Peyer's patch (tissue), 4 donors: ENCODE results near the gene SYT9. TPM values are rescaled to one million over a fixed set of nuclear protein-coding genes. Genes with fewer than 3 reads are reported as not detected.

ENCODE experiments used
- DNase-seq, 3 donors: peaks; one replicate each; pipeline ENCODE4 v3.0.0-alpha.2; 2017 to 2019
- H3K27ac ChIP-seq, 4 donors: fragments of 200-600 bp; sonication (generic); one replicate each; pipeline ENCODE4 v1.5.1; 2016 to 2019
- H3K27me3 ChIP-seq, 2 donors: fragments of 200-600 bp; sonication (generic); one replicate each; pipeline ENCODE4 v1.5.1; 2019
- H3K36me3 ChIP-seq, 3 donors: fragments of 200-600 bp; sonication (generic); one replicate each; pipeline ENCODE4 v1.5.1; 2016 to 2019
- H3K4me1 ChIP-seq, 4 donors: fragments of 200-600 bp; sonication (generic); one replicate each; pipeline ENCODE4 v1.5.1; 2016 to 2019
- H3K4me3 ChIP-seq, 4 donors: fragments of 200-600 bp; sonication (generic); 1 replicate in 3 of 4; 2 replicates in 1 of 4; pipeline ENCODE4 v1.5.1; 2016 to 2019; ENCODE audit warnings: mild to moderate bottlenecking in 1 of 4
- H3K9me3 ChIP-seq, 4 donors: fragments of 200-600 bp; sonication (generic); one replicate each; pipeline ENCODE4 v1.5.1; 2016 to 2019; ENCODE audit warnings: mild to moderate bottlenecking in 1 of 4
- CTCF ChIP-seq, 6 experiments: fragments of 450-650 bp in 4 of 6; fragments of 200-600 bp in 2 of 6; sonication (generic) in 1 of 6; IDR thresholded peaks; one replicate each; pipeline ENCODE4 v1.5.1; 2017 to 2019; ENCODE audit warnings: antibody characterized with exemption in 6 of 6, mild to moderate bottlenecking in 3 of 6, moderate library complexity in 1 of 6
- POLR2A ChIP-seq, 2 donors: fragments of 450-650 bp; IDR thresholded peaks; one replicate each; pipeline ENCODE4 v1.5.1; 2017; ENCODE audit warnings: antibody characterized with exemption in 2 of 2, mild to moderate bottlenecking in 2 of 2, moderate library complexity in 2 of 2
- total RNA-seq, 4 donors: library from RNA; depleted of rRNA; stranded (reverse); fragments of >200 nt; gene quantifications; one replicate each; pipeline ENCODE4 v1.1.0, GENCODE V29; 2016

The SYT9 gene
- total RNA-seq, 4 donors from 2014 or later: not detected

GRCh38 chr11:7275133-7275532 lies 23.4 kb downstream of the SYT9 start:
- TF ChIP-seq POLR2A (IDR thresholded peaks at IDR 0.05): no peak
- no peak for DNase-seq
- Histone ChIP-seq H3K9me3 (no peaks in the 10 kb centered on the region), H3K27ac (no peak overlapping the region), H3K27me3 (no peaks in the 10 kb centered on the region), H3K4me1 (no peaks in the 10 kb centered on the region), H3K36me3 (no peaks in the 10 kb centered on the region), H3K4me3 (no peak overlapping the region)

GRCh38 chr11:7278314-7278917 lies 26.7 kb downstream of the SYT9 start:
- Histone ChIP-seq H3K9me3 (no peaks in the 10 kb centered on the region), H3K4me1 (no peaks in the 10 kb centered on the region)
- DNase-seq: no peak

GRCh38 chr11:7279676-7280075 lies 28.0 kb downstream of the SYT9 start:
- TF ChIP-seq POLR2A (IDR thresholded peaks at IDR 0.05) (no peak), CTCF (IDR thresholded peaks at IDR 0.05) (no peak)
- H3K4me1 ChIP-seq: no peaks in the 10 kb centered on the region
- H3K27ac ChIP-seq: no peak overlapping the region
- H3K36me3 ChIP-seq: no peaks in the 10 kb centered on the region
- no peak overlapping the region for H3K4me3 ChIP-seq
- no peaks in the 10 kb centered on the region for H3K9me3 ChIP-seq
- H3K27me3 ChIP-seq: no peaks in the 10 kb centered on the region
- no peak for DNase-seq

More at GRCh38 chr11:7278314-7278917, 26.7 kb downstream of the SYT9 start:
- peak in 4 of 6 experiments; percentile 41 to 55 (median 50) for TF ChIP-seq CTCF (IDR thresholded peaks at IDR 0.05)
- TF ChIP-seq POLR2A (IDR thresholded peaks at IDR 0.05): no peak
- Histone ChIP-seq H3K36me3 (no peaks in the 10 kb centered on the region), H3K27ac (no peak overlapping the region), H3K27me3 (no peaks in the 10 kb centered on the region), H3K4me3 (no peak overlapping the region)

- peaks cover 0 to 6% (median 2%) of the 10 kb centered on the region in 4 donors for H3K9me3 ChIP-seq
- H3K4me3 ChIP-seq: no peak overlapping the region
- TF ChIP-seq POLR2A (IDR thresholded peaks at IDR 0.05): no peak
- no peak for TF ChIP-seq CTCF (IDR thresholded peaks at IDR 0.05)
- H3K27ac ChIP-seq: no peak overlapping the region
- H3K27me3 ChIP-seq: no peaks in the 10 kb centered on the region
- no peak for DNase-seq
- H3K4me1 ChIP-seq: no peaks in the 10 kb centered on the region
- H3K36me3 ChIP-seq: no peaks in the 10 kb centered on the region
These were observed 29.4 kb downstream of the SYT9 start for GRCh38 chr11:7281079-7281478.

DNA sequence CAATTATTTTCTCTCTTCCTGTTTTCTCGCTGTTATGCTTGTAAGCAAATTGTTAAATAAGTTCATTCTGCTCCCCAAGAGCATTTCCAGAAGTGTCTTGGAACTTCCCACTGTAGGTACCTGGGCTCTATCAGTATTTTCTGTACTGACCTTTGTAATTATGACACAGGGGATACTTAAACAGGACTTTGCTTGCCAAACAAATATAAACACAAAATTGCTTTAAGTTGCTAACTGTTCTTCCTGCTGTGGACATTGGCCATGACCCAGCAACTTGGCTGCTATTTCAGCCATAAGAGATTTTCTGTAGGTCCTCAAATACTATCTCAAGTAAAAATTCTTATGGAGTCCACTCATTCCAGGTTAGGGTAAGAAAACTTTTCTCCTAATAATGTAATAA lies 30.1 kb downstream of the SYT9 start:
- TF ChIP-seq CTCF (IDR thresholded peaks at IDR 0.05): no peak
- no peak for TF ChIP-seq POLR2A (IDR thresholded peaks at IDR 0.05)
- no peaks in the 10 kb centered on the region for H3K27me3 ChIP-seq
- no peak for DNase-seq
- no peaks in the 10 kb centered on the region for H3K4me1 ChIP-seq
- no peaks in the 10 kb centered on the region for H3K36me3 ChIP-seq
- no peak overlapping the region for H3K27ac ChIP-seq
- no peak overlapping the region for H3K4me3 ChIP-seq
- peaks cover 0 to 6% (median 3%) of the 10 kb centered on the region in 4 donors for H3K9me3 ChIP-seq

- no peak overlapping the region for H3K4me3 ChIP-seq
- H3K27me3 ChIP-seq: no peaks in the 10 kb centered on the region
- peaks cover 0 to 6% (median 3%) of the 10 kb centered on the region in 4 donors for H3K9me3 ChIP-seq
- no peaks in the 10 kb centered on the region for H3K36me3 ChIP-seq
- no peaks in the 10 kb centered on the region for H3K4me1 ChIP-seq
- TF ChIP-seq CTCF (IDR thresholded peaks at IDR 0.05): no peak
- no peak for TF ChIP-seq POLR2A (IDR thresholded peaks at IDR 0.05)
- DNase-seq: no peak
- H3K27ac ChIP-seq: no peak overlapping the region
These were observed 34.5 kb downstream of the SYT9 start for GRCh38 chr11:7286178-7286577.
